Activated CD4-positive, alpha-beta T cell treated with anti-CD3 and anti-CD28 coated beads for 36 hours (primary cell): ENCODE data around the gene CCR4. TPM values are rescaled to one million over a fixed set of nuclear protein-coding genes. Genes with fewer than 3 reads are reported as not detected.
A peak's percentile ranks its signal among the peaks of the same experiment; 100 is the strongest.

Experiments used
- ATAC-seq: fragments of 200-7000 bp; cut with Tn5 transposase; one replicate; pipeline ENCODE4 v1.10.0; 2021; ENCODE audit warnings: mild to moderate bottlenecking, moderate library complexity
- CTCF ChIA-PET: fragments of 350-600 bp; sonication (Branson Sonifier 250); formaldehyde crosslinking; loops from one replicate; lab custom pipeline; 2021; ENCODE audit warnings: antibody characterized with exemption; lab: Charles Lee
- POLR2A ChIA-PET: fragments of 350-600 bp; sonication (Branson Sonifier 250); formaldehyde crosslinking; loops from one replicate; lab custom pipeline; 2021; ENCODE audit warnings: antibody characterized with exemption, inconsistent platforms; lab: Charles Lee
- DNase-seq: peaks from one replicate; pipeline ENCODE4 v3.0.0-alpha.2; 2020
- H3K27ac Mint-ChIP-seq: one replicate; pipeline ENCODE4 v1.8.0; 2021; ENCODE audit warnings: mixed read lengths
- H3K27me3 Mint-ChIP-seq: one replicate; pipeline ENCODE4 v1.8.0; 2021; ENCODE audit warnings: mixed read lengths
- H3K36me3 Mint-ChIP-seq: one replicate; pipeline ENCODE4 v1.8.0; 2021; ENCODE audit warnings: low read depth, mixed read lengths
- H3K4me1 Mint-ChIP-seq: one replicate; pipeline ENCODE4 v1.8.0; 2021; ENCODE audit warnings: mixed read lengths
- H3K4me3 Mint-ChIP-seq: one replicate; pipeline ENCODE4 v1.8.0; 2021; ENCODE audit warnings: mild to moderate bottlenecking, moderate library complexity, mixed read lengths
- H3K9me3 Mint-ChIP-seq: one replicate; pipeline ENCODE4 v1.8.0; 2021; ENCODE audit warnings: low read depth, mixed read lengths
- intact Hi-C, 2 experiments: fragments of 100-400 bp; cut with DNase I in 1 of 2; cut with micrococcal nuclease in 1 of 2; formaldehyde crosslinking; loops; one replicate each; pipeline versions ENCODE4 v1.14.2 to v1.15.1; 2022 to 2024; cut with DNase I, micrococcal nuclease
- total RNA-seq, 2 experiments: library from RNA; stranded (reverse); gene quantifications; one replicate each; pipeline ENCODE4 v1.2.3, GENCODE V29; 2021

CCR4 gene
- total RNA-seq, 2 experiments from 2014 or later = 62.2 to 69.7 TPM

DNA sequence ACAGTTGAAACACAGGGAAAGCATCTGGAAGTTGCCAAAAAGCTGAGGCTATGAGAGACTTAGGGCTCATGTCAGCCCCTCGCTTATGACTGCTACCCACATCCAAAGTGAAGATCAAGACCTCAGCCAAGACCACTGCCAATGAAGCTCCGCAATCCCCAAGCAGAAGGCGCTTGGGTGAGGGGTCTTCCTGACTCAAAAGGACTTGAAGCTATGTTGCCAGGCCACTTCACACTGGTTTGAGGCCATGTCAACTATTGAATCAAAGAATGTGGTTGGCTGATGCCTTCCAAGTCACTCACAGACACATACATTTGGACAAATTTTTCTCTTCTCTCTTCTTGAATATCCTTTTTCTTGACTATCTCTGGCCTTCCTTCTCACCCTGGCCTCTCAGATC is 928 bp upstream of the CCR4 start:
- Mint-ChIP-seq H3K27ac (peak overlapping the region; percentile 84), H3K4me1 (peaks cover 70% of the 10 kb centered on the region), H3K4me3 (peak overlapping the region; percentile 92), H3K9me3 (no peaks in the 10 kb centered on the region), H3K36me3 (peaks cover 36% of the 10 kb centered on the region), H3K27me3 (no peaks in the 10 kb centered on the region)
- POLR2A ChIA-PET = interaction anchor here (0.7 to 1.8 kb wide), 4 partner anchors 42 to 114 kb away, joined by 3 to 6 read pairs (median 4); no protein-coding TSS in a partner anchor
- ATAC-seq (no peak), DNase-seq (no peak)
- CTCF ChIA-PET = interaction anchor here (0.9 to 9.9 kb wide), 5 partner anchors 11 to 181 kb away, joined by 3 to 190 read pairs (median 7); no protein-coding TSS in a partner anchor
- intact Hi-C loops = loop anchor here in 1 of 2 experiments (5.0 to 10.0 kb wide), 2 partner anchors 487 to 844 kb away; partner anchors contain the start of gene PDCD6IP

DNA sequence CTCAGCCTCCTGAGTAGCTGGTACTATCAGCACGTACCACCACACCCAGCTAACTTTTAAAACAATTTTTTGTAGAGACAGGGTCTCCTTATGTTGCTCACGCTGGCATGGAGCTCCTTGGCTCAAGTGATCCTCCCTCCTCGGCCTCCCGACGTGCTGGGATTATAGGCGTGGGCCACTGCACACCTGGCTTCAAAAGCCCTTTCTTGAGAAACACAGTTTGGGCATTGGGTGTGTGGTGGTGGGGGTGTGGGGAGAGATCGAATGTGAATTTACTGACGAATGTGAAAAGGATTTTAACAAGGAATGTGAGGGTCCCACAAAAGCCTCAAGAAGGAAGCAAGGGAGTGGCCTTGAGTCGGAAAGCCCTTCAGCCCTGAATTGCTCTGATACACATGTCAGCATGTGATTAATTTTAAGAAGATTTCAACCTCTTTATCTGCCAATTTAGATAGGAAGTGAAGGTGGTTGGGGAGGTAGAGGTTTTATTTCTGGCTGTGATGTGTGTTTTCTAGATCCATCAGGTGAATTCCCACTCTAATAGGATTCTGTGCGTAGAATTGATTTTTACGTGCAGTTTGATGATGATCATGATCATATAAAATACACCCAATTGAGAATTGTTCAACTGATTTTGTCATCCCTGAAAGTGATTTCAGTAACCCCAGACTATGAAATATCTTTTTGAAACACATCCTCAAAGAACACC is 1.1 kb downstream of the CCR4 start:
- Mint-ChIP-seq H3K27me3 (no peaks in the 10 kb centered on the region), H3K36me3 (peaks cover 48% of the 10 kb centered on the region), H3K4me3 (peak overlapping the region; percentile 92), H3K9me3 (no peaks in the 10 kb centered on the region), H3K4me1 (peaks cover 77% of the 10 kb centered on the region), H3K27ac (peak overlapping the region; percentile 95)
- intact Hi-C loops = loop anchor here (1.0 to 10.0 kb wide), 4 partner anchors 8 to 842 kb away; partner anchors contain the start of gene PDCD6IP (in 1 of the 2)
- DNase-seq (peak; percentile 39), ATAC-seq (peak; percentile 11)
- ChIA-PET POLR2A (no interaction called here), CTCF (interaction anchor here (0.6 to 9.9 kb wide), 8 partner anchors 9 to 119 kb away, joined by 3 to 190 read pairs (median 4); no protein-coding TSS in a partner anchor)

DNA sequence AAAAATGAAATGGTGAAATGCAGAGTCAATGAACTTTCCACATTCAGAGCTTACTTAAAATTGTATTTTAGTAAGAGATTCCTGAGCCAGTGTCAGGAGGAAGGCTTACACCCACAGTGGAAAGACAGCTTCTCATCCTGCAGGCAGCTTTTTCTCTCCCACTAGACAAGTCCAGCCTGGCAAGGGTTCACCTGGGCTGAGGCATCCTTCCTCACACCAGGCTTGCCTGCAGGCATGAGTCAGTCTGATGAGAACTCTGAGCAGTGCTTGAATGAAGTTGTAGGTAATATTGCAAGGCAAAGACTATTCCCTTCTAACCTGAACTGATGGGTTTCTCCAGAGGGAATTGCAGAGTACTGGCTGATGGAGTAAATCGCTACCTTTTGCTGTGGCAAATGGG is 3.1 kb downstream of the CCR4 start:
- intact Hi-C loops = loop anchor here in 1 of 2 experiments (5.0 to 10.0 kb wide), 2 partner anchors 483 to 840 kb away; partner anchors contain the start of gene PDCD6IP
- Mint-ChIP-seq H3K27me3 (no peaks in the 10 kb centered on the region), H3K27ac (peak overlapping the region; percentile 95), H3K4me3 (peak overlapping the region; percentile 92), H3K4me1 (peaks cover 76% of the 10 kb centered on the region), H3K9me3 (no peaks in the 10 kb centered on the region), H3K36me3 (peaks cover 53% of the 10 kb centered on the region)
- ChIA-PET CTCF (interaction anchor here (0.7 to 9.9 kb wide), 5 partner anchors 38 to 141 kb away, joined by 3 to 190 read pairs (median 3); no protein-coding TSS in a partner anchor), POLR2A (no interaction called here)
- ATAC-seq (no peak), DNase-seq (no peak)

DNA sequence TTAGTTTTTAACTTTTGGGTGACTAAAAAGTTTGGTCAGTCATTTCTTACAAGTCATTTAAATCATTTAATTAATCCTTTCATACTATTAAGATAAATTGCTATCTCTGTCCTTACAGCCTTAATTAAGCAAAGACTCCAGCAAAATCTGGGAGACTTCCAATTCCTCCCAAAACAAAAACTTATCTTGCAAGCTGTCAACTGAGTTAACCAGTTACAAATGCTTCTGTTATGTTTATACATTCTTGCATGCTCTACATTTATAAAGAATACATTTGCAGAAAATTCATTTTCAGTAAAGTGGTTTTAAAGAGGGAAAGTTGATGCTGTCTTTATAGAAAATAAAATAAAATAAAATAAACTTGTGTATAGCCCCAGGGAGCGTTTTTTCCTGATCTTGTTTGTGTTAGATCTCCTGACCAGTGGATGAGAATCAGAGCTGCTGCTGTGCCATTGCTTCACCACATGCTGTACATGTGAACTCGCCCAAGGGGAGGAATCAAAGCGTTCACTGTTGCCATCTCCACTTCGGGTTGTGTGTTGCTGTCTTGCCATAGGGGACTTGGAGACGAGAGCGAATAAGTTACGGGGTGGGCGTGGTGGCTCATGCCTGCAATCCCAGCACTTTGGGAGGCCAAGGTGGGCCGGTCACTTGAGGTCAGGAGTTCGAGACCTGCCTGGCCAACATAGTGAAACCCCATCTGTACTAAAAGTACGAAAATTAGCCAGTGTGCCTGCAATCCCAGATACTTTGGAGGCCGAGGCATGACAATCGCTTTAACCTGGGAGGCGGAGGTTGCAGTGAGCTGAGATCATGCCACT is 5.5 kb downstream of the CCR4 start:
- CTCF ChIA-PET = interaction anchor here (0.8 to 1.5 kb wide), 3 partner anchors 8 to 73 kb away, joined by 4 to 5 read pairs (median 5); no protein-coding TSS in a partner anchor
- intact Hi-C loops = loop anchor here in 1 of 2 experiments (10.0 kb wide), 1 partner anchor 838 kb away; the partner anchor contains the start of gene PDCD6IP
- POLR2A ChIA-PET = interaction anchor here (1.2 kb wide), 1 partner anchor 32 kb away, joined by 4 read pairs; no protein-coding TSS in a partner anchor
- no peaks in the 10 kb centered on the region for H3K9me3 Mint-ChIP-seq
- peaks cover 53% of the 10 kb centered on the region for H3K36me3 Mint-ChIP-seq
- H3K27me3 Mint-ChIP-seq = no peaks in the 10 kb centered on the region
- ATAC-seq (no peak), DNase-seq (no peak)
- H3K4me1 Mint-ChIP-seq = peaks cover 80% of the 10 kb centered on the region
- peak overlapping the region; percentile 92 for H3K4me3 Mint-ChIP-seq
- H3K27ac Mint-ChIP-seq = peak overlapping the region; percentile 72

DNA sequence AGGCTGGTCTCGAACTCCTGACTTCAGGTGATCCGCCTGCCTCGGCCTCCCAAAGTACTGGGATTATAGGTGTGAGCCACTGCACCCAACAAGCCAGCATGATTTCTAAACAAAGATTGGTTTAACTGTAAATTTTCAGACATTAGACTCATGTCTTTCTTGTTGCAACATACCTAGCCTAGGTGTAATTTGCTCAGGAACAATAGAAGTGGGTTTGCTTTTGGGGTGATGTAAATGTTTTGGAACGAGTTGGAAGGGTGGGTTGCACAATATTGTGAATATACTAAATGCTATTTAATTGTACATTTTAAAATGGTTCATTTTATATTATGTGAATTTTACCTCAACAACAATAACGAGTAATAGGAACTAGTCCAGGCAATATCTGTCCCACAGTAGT is 7.1 kb downstream of the CCR4 start:
- Mint-ChIP-seq H3K36me3 (peaks cover 41% of the 10 kb centered on the region), H3K4me3 (no peak overlapping the region), H3K27ac (peak overlapping the region; percentile 97), H3K4me1 (peaks cover 75% of the 10 kb centered on the region), H3K9me3 (no peaks in the 10 kb centered on the region), H3K27me3 (no peaks in the 10 kb centered on the region)
- intact Hi-C loops = loop anchor here in 1 of 2 experiments (10.0 kb wide), 1 partner anchor 836 kb away; the partner anchor contains the start of gene PDCD6IP
- ChIA-PET CTCF (interaction anchor here (1.5 kb wide), 1 partner anchor 10 kb away, joined by 5 read pairs; no protein-coding TSS in a partner anchor), POLR2A (no interaction called here)
- ATAC-seq (no peak), DNase-seq (no peak)

DNA sequence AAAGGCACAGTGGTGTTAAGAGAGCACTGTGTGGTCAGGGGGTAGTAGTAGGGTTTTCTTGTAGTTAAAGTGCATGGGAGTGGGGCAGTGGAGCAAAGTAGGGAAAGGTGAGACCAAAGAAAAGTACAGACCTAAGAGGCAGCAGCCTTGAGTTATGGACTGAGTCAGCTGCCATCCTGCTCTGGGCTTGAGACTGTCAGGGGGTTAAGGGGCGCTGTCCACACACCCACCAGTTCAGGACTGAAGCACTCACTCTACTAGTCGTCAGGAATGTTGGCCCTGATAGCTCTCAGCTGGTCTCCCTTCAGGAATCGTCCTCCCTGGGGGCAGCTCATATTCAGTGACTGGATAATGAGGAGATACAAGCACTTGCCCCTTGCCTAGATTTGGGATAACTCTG is 7.9 kb downstream of the CCR4 start:
- H3K27ac Mint-ChIP-seq = peak overlapping the region; percentile 97
- intact Hi-C loops = loop anchor here in 1 of 2 experiments (10.0 kb wide), 1 partner anchor 835 kb away; the partner anchor contains the start of gene PDCD6IP
- peaks cover 5% of the 10 kb centered on the region for H3K9me3 Mint-ChIP-seq
- peak; percentile 43 for DNase-seq
- H3K4me1 Mint-ChIP-seq = peaks cover 74% of the 10 kb centered on the region
- peak; percentile 21 for ATAC-seq
- H3K36me3 Mint-ChIP-seq = peaks cover 39% of the 10 kb centered on the region
- ChIA-PET POLR2A (interaction anchor here (1.4 to 2.3 kb wide), 2 partner anchors 33 to 87 kb away, joined by 4 to 10 read pairs; no protein-coding TSS in a partner anchor), CTCF (interaction anchor here (0.7 to 0.9 kb wide), 3 partner anchors 37 to 426 kb away, joined by 3 to 4 read pairs (median 3); no protein-coding TSS in a partner anchor)
- H3K27me3 Mint-ChIP-seq = no peaks in the 10 kb centered on the region
- peak overlapping the region; percentile 1 for H3K4me3 Mint-ChIP-seq

DNA sequence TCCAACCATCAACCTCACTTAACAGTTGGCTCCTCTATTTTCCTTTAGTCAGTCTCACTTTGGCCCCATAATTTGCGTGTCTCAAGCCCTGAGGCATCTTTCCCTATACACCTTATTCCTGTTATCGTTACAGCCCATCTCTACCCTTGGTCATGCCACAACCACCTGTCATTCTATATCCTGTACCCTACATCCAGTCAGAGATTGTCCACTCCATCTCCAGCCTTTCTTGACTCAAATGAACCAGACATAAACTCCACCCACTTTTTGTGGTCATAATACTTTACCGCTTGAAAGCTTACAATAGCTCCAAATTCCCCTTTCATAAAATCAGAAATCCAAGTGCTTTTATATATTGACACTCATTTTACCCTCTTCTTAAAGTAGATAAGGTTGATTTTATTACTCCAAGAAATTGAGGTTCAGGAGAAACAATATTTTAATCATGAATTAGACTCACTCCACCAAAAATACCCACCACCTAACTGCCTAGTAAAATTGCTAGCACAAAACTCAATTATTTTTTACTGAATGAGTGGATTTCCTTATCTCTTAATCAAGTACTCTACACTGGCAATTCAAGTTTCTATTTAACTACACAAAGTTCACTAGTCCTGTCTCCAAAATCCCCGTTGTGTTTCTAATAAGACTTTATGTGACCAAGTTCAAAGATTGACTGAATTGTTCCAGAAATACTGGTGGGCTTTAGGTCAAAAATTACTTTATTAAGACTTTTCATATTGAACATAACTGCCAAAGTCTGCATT is 9.1 kb downstream of the CCR4 start:
- Mint-ChIP-seq H3K36me3 (peaks cover 42% of the 10 kb centered on the region), H3K27ac (peak overlapping the region; percentile 97), H3K4me1 (peaks cover 77% of the 10 kb centered on the region), H3K27me3 (no peaks in the 10 kb centered on the region), H3K4me3 (peak overlapping the region; percentile 8), H3K9me3 (peaks cover 14% of the 10 kb centered on the region)
- CTCF ChIA-PET = interaction anchor here (0.7 to 1.8 kb wide), 7 partner anchors 9 to 425 kb away, joined by 3 to 7 read pairs (median 3); partner anchors contain the start of gene CCR4
- intact Hi-C loops = loop anchor here (1.0 to 10.0 kb wide), 8 partner anchors 8 to 754 kb away; partner anchors contain the start of genes CLASP2 (in 1 of the 2) and UBP1 (in 1 of the 2)
- DNase-seq (no peak), ATAC-seq (peak; percentile 61)
- POLR2A ChIA-PET = interaction anchor here (0.8 to 2.3 kb wide), 6 partner anchors 28 to 101 kb away, joined by 3 to 10 read pairs (median 4); no protein-coding TSS in a partner anchor

DNA sequence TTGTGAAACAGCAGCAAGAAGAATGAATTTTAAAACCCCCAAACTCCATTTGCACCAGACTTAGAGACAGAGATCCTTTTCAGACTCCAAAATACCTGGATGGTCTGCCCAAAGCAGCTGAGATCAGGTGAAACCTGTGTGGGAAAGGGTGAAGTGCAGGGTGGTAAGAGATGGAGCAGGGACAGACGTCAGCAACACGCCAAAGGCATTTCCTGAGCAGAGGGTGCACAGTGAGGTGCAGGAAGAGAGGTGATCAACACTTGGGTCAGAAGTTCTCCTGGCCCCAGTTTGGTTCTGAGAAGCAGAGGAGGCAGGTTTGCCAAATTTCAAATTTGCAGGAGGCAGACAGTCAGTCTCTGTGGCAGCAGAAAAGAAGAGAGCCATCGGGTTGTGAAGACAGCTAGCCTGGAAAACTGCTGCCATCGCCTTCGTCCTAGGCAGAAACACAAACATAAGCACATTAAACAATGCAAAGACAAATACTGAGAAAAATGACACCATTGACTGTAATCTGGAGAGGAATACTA is 9.8 kb downstream of the CCR4 start:
- POLR2A ChIA-PET = interaction anchor here (0.5 to 2.3 kb wide), 8 partner anchors 13 to 101 kb away, joined by 3 to 10 read pairs (median 4); no protein-coding TSS in a partner anchor
- peaks cover 45% of the 10 kb centered on the region for H3K36me3 Mint-ChIP-seq
- no peaks in the 10 kb centered on the region for H3K27me3 Mint-ChIP-seq

DNA sequence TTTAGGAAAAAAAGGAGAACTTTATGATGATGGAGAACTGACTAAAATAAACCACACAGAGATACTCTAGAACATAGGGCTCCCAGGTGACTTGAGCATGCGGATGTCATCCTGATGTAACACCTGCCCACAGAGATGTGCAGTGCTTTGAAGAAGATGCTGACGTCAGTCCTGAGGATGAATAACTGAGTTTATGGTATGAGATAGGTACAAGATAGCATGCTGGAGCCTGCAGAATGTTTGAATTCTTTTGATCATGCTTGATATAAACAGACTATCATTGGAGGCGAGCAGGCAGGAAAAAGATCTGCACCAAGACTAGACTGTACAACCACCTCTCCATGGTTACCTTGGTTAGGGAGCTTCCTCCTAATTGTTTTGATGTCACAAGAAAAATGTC is 12.4 kb downstream of the CCR4 start:
- ChIA-PET CTCF (interaction anchor here (0.7 to 2.3 kb wide), 3 partner anchors 12 to 111 kb away, joined by 3 to 6 read pairs (median 5); no protein-coding TSS in a partner anchor), POLR2A (interaction anchor here (1.2 kb wide), 1 partner anchor 29 kb away, joined by 3 read pairs; no protein-coding TSS in a partner anchor)
- Mint-ChIP-seq H3K27me3 (no peaks in the 10 kb centered on the region), H3K36me3 (peaks cover 42% of the 10 kb centered on the region), H3K4me1 (peaks cover 56% of the 10 kb centered on the region), H3K9me3 (peaks cover 26% of the 10 kb centered on the region), H3K4me3 (no peak overlapping the region), H3K27ac (peak overlapping the region; percentile 87)
- DNase-seq (peak; percentile 73), ATAC-seq (peak; percentile 69)
- intact Hi-C loops = loop anchor here in 1 of 2 experiments (5.0 to 10.0 kb wide), 2 partner anchors 478 to 751 kb away; partner anchors contain the start of genes CLASP2 and UBP1

More for the DNA sequence above, 9.8 kb downstream of the CCR4 start:
- peak; percentile 49 for DNase-seq
- H3K9me3 Mint-ChIP-seq = peaks cover 18% of the 10 kb centered on the region
- intact Hi-C loops = loop anchor here (1.0 to 10.0 kb wide), 5 partner anchors 70 to 754 kb away; partner anchors contain the start of genes CLASP2 (in 1 of the 2) and UBP1 (in 1 of the 2)
- H3K27ac Mint-ChIP-seq = peak overlapping the region; percentile 97
- peak overlapping the region; percentile 8 for H3K4me3 Mint-ChIP-seq
- peaks cover 76% of the 10 kb centered on the region for H3K4me1 Mint-ChIP-seq
- CTCF ChIA-PET = interaction anchor here (0.7 to 1.8 kb wide), 9 partner anchors 10 to 155 kb away, joined by 3 to 7 read pairs (median 3); partner anchors contain the start of gene CCR4
- peak; percentile 32 for ATAC-seq
